ACC112 (cell line): ENCODE results near the gene ALDOC.
"Not testable (repeated sequence)": the region's sequence is repeated elsewhere in the genome, so short reads cannot be mapped to it uniquely, and the experiment has no call there.

Experiments
- H2AFZ ChIP-seq: fragments of 200-600 bp; sonication (generic); one replicate; pipeline ENCODE4 v1.6.0; 2017; ENCODE audit warnings: antibody characterized with exemption, low read length; ENCODE audit not compliant: unreplicated experiment
- H3K27ac ChIP-seq: fragments of 200-600 bp; sonication (generic); 2 replicates; pipeline ENCODE4 v1.5.1; 2014; ENCODE audit warnings: low read depth, mild to moderate bottlenecking, antibody characterized with exemption, low read length, moderate library complexity
- H3K27me3 ChIP-seq: fragments of 200-600 bp; sonication (generic); 2 replicates; pipeline ENCODE4 v1.6.1; 2014; ENCODE audit warnings: mild to moderate bottlenecking, antibody characterized with exemption, low read length, moderate library complexity, mixed read lengths; ENCODE audit not compliant: insufficient read depth
- H3K36me3 ChIP-seq: fragments of 200-600 bp; sonication (generic); 2 replicates; pipeline ENCODE4 v1.6.1; 2016; ENCODE audit warnings: mild to moderate bottlenecking, antibody characterized with exemption, low read length, moderate library complexity, mixed read lengths; ENCODE audit not compliant: insufficient read depth
- H3K4me1 ChIP-seq: fragments of 200-600 bp; sonication (generic); one replicate; pipeline ENCODE4 v1.6.1; 2016; ENCODE audit warnings: low read length, mixed read lengths; ENCODE audit not compliant: insufficient read depth, unreplicated experiment, control insufficient read depth
- H3K4me3 ChIP-seq: fragments of 200-600 bp; sonication (generic); 2 replicates; pipeline ENCODE4 v1.5.1; 2014; ENCODE audit warnings: mild to moderate bottlenecking, low read depth, low read length
- H3K79me2 ChIP-seq: fragments of 200-600 bp; sonication (generic); one replicate; pipeline ENCODE4 v1.6.0; 2016; ENCODE audit warnings: low read length; ENCODE audit not compliant: control insufficient read depth, unreplicated experiment, insufficient read depth

The ALDOC gene

GRCh38 chr17:28582513-28582912 is 5.8 kb upstream of the ALDOC start:
- H3K27me3 ChIP-seq: no peaks in the 10 kb centered on the region
- no peak overlapping the region for H3K27ac ChIP-seq
- H3K36me3 ChIP-seq: peaks cover 35% of the 10 kb centered on the region
- H2AFZ ChIP-seq: no peak overlapping the region
- no peaks in the 10 kb centered on the region for H3K79me2 ChIP-seq
- no peaks in the 10 kb centered on the region for H3K4me1 ChIP-seq
- no peak overlapping the region for H3K4me3 ChIP-seq

DNA sequence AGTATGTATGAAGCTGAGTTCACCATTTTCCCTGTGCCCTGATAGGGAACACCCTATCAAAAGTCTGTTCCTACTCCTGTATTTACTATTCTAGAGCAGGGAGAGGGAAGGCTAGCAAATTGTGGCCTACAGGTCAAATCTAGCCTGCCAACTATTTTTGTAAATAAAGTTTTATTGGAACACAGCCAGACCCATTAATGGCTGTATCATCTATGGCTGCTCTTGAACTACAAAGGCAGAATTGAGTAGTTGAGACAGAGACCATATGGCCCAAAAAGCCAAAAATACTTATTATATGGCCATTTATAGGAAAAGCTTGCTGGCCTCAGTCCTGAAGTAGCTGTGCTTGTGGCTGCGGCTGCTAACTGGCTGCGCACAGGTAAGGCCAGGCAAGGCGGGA is 4.3 kb upstream of the ALDOC start:
- peaks cover 3% of the 10 kb centered on the region for H3K4me1 ChIP-seq
- H3K36me3 ChIP-seq: peaks cover 35% of the 10 kb centered on the region
- H2AFZ ChIP-seq: no peak overlapping the region
- H3K4me3 ChIP-seq: no peak overlapping the region
- H3K27me3 ChIP-seq: no peaks in the 10 kb centered on the region
- H3K27ac ChIP-seq: no peak overlapping the region
- no peaks in the 10 kb centered on the region for H3K79me2 ChIP-seq

- Histone ChIP-seq H2AFZ (no peak overlapping the region), H3K4me3 (no peak overlapping the region), H3K4me1 (peaks cover 3% of the 10 kb centered on the region), H3K27me3 (no peaks in the 10 kb centered on the region), H3K79me2 (no peaks in the 10 kb centered on the region), H3K27ac (no peak overlapping the region), H3K36me3 (peaks cover 31% of the 10 kb centered on the region)
Observed at GRCh38 chr17:28579526-28579925, 2.8 kb upstream of the ALDOC start.

DNA sequence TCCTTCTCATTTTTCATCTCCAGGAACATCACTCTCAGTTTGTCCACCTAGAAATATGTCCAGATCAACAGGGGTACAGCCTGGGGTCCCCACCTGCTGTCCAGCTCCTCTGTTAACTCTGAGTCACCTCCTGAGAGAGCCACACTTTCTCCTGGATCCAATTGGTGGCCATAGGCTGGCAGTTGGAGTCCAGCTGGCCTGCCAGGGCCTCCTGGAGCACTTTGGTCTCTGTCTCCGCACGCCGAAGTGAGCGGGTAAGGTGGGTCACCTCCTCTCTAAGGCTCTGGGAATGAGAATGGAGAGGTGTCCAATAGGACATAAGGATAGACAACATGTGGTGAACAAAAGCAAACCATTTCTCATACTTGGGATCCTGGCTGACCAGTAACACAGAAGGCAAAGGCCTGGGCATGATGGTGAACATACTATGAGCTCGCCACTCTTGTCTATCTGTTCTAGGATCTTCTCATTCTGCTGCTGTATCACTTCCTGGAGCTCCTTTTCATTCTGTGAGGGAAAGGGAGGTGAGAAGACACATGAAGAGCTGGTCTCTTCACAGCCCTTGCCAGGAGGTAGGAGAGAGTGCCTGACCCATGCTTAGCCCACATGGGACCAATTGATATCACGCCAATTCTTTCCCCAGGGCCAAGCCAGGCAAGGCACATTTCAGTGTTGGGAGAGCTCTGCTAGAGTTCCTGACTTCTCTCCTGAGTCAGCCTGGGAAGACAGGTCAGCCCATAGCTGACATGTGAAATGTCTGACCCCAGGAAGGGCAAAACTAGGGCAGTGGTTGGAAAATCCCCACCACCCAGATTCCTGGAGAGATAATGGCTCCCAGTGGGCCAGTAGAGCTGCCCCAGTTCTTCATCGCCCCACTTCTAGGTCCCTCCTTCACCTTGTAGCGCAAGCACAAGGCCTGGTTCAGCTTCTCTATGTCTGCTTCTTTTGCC is 1.8 kb upstream of the ALDOC start:
- Histone ChIP-seq H3K4me3 (no peak overlapping the region), H3K27ac (no peak overlapping the region), H3K79me2 (no peaks in the 10 kb centered on the region), H3K36me3 (peaks cover 22% of the 10 kb centered on the region), H2AFZ (no peak overlapping the region), H3K4me1 (peaks cover 3% of the 10 kb centered on the region), H3K27me3 (no peaks in the 10 kb centered on the region)

- peaks cover 16% of the 10 kb centered on the region for H3K36me3 ChIP-seq
- H3K27me3 ChIP-seq: no peaks in the 10 kb centered on the region
- no peaks in the 10 kb centered on the region for H3K79me2 ChIP-seq
- no peak overlapping the region for H3K27ac ChIP-seq
- peaks cover 13% of the 10 kb centered on the region for H3K4me1 ChIP-seq
- H3K4me3 ChIP-seq: no peak overlapping the region
- H2AFZ ChIP-seq: no peak overlapping the region
Observed at GRCh38 chr17:28577466-28577824, 750 bp upstream of the ALDOC start.

GRCh38 chr17:28576016-28576415 is 679 bp downstream of the ALDOC start:
- peaks cover 11% of the 10 kb centered on the region for H3K36me3 ChIP-seq
- H3K27ac ChIP-seq, H3K79me2 ChIP-seq, H3K4me3 ChIP-seq, H3K27me3 ChIP-seq, H2AFZ ChIP-seq: not testable (repeated sequence)
- peaks cover 21% of the 10 kb centered on the region for H3K4me1 ChIP-seq

- Histone ChIP-seq H3K4me3 (no peak overlapping the region), H3K4me1 (peaks cover 24% of the 10 kb centered on the region), H2AFZ (no peak overlapping the region), H3K79me2 (peaks cover 8% of the 10 kb centered on the region), H3K27me3 (no peaks in the 10 kb centered on the region), H3K27ac (no peak overlapping the region), H3K36me3 (peaks cover 9% of the 10 kb centered on the region)
Observed at GRCh38 chr17:28575126-28575795, 1.4 kb downstream of the ALDOC start.

- H3K36me3 ChIP-seq: peaks cover 8% of the 10 kb centered on the region
- no peak overlapping the region for H3K27ac ChIP-seq
- H3K4me3 ChIP-seq: no peak overlapping the region
- H3K27me3 ChIP-seq: no peaks in the 10 kb centered on the region
- peaks cover 27% of the 10 kb centered on the region for H3K4me1 ChIP-seq
- H2AFZ ChIP-seq: no peak overlapping the region
- H3K79me2 ChIP-seq: peaks cover 8% of the 10 kb centered on the region
Observed at GRCh38 chr17:28574526-28574925, 2.2 kb downstream of the ALDOC start.

DNA sequence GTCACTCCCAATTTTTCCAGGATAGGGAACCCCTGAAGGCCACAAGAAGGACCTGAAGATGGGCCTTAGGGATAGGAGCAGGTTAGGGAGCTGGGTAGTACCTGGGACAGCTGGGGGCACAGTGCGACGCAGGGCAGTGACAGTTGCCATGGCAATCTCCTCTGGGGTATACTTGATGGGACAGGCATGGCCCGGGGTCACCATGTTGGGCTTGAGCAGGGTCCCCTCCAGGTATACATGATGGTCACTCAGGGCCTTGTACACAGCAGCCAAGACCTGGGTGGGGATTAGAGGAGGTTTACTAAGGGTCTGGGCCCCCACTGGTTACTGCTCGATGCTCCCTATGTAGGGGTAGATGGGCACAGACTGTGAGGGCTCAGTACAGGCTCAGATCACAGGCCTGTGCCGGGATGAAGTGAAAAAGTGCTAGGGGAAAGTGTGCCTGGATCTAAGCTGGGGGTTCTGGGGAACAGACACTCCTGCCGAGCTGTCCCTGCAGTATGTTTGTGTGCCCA is 2.7 kb downstream of the ALDOC start:
- no peak overlapping the region for H3K4me3 ChIP-seq
- H2AFZ ChIP-seq: no peak overlapping the region
- H3K4me1 ChIP-seq: peaks cover 27% of the 10 kb centered on the region

GRCh38 chr17:28573521-28573920 is 3.2 kb downstream of the ALDOC start:
- peaks cover 8% of the 10 kb centered on the region for H3K79me2 ChIP-seq
- no peak overlapping the region for H3K4me3 ChIP-seq
- H3K27me3 ChIP-seq: no peaks in the 10 kb centered on the region
- H3K36me3 ChIP-seq: peaks cover 7% of the 10 kb centered on the region
- H3K4me1 ChIP-seq: peaks cover 27% of the 10 kb centered on the region
- H3K27ac ChIP-seq: no peak overlapping the region
- no peak overlapping the region for H2AFZ ChIP-seq

More for the DNA sequence above, 2.7 kb downstream of the ALDOC start:
- Histone ChIP-seq H3K27me3 (no peaks in the 10 kb centered on the region), H3K27ac (no peak overlapping the region), H3K79me2 (peaks cover 8% of the 10 kb centered on the region), H3K36me3 (peaks cover 8% of the 10 kb centered on the region)
